Embryonic facial prominence (tissue), 1 donor: ENCODE measurements around the gene EIF2B5.

Experiments used
- DNase-seq: peaks from one replicate; pipeline ENCODE4 v3.0.0-alpha.2; 2016; ENCODE audit errors: extremely low spot score

Gene EIF2B5

GRCh38 chr3:184173374-184173722 lies 38.2 kb downstream of the EIF2B5 start:
- no peak for DNase-seq

- DNase-seq: no peak
These were observed 39.1 kb downstream of the EIF2B5 start for GRCh38 chr3:184174284-184174645.

GRCh38 chr3:184174646-184175492 lies 39.7 kb downstream of the EIF2B5 start, which contains the start of gene AP2M1:
Gene AP2M1 (plus strand): TSS chr3:184174855. CDS start chr3:184176994, 2,139 bp downstream.
- DNase-seq: peak; percentile 99

- DNase-seq: no peak
These were observed 40.3 kb downstream of the EIF2B5 start for GRCh38 chr3:184175506-184175905.

- no peak for DNase-seq
These were observed 40.8 kb downstream of the EIF2B5 start for GRCh38 chr3:184175981-184176376.

- DNase-seq: no peak
These were observed 41.5 kb downstream of the EIF2B5 start for GRCh38 chr3:184176377-184177330.

- no peak for DNase-seq
These were observed 42.2 kb downstream of the EIF2B5 start for GRCh38 chr3:184177331-184177731.

- no peak for DNase-seq
These were observed 42.7 kb downstream of the EIF2B5 start for GRCh38 chr3:184177767-184178306.

- DNase-seq: no peak
These were observed 43.5 kb downstream of the EIF2B5 start for GRCh38 chr3:184178521-184179138.

- DNase-seq: no peak
These were observed 45.0 kb downstream of the EIF2B5 start for GRCh38 chr3:184180165-184180564.

- DNase-seq: no peak
These were observed 46.4 kb downstream of the EIF2B5 start for GRCh38 chr3:184181596-184181995.

GRCh38 chr3:184183679-184184078 lies 48.5 kb downstream of the EIF2B5 start:
- no peak for DNase-seq

GRCh38 chr3:184184546-184185230 lies 49.5 kb downstream of the EIF2B5 start:
- DNase-seq: no peak

GRCh38 chr3:184185461-184186183 lies 50.5 kb downstream of the EIF2B5 start:
- peak; percentile 97 for DNase-seq

GRCh38 chr3:184186184-184186901 lies 51.2 kb downstream of the EIF2B5 start, which contains the start of gene ABCF3:
Gene ABCF3 (plus strand): TSS chr3:184186199. CDS start chr3:184186208, 9 bp downstream.
- DNase-seq: no peak

GRCh38 chr3:184186902-184187207 lies 51.7 kb downstream of the EIF2B5 start:
- no peak for DNase-seq

GRCh38 chr3:184188080-184188479 lies 52.9 kb downstream of the EIF2B5 start:
- DNase-seq: no peak

GRCh38 chr3:184189421-184189820 lies 54.3 kb downstream of the EIF2B5 start:
- no peak for DNase-seq

- DNase-seq: no peak
These were observed 57.7 kb downstream of the EIF2B5 start for GRCh38 chr3:184192889-184193288.

- DNase-seq: no peak
These were observed 58.9 kb downstream of the EIF2B5 start for GRCh38 chr3:184193991-184194539.
